HL-60/S4 treated with retinoic acid at 250 ng/mL for 4 days and 3 days (cell line): ENCODE results near the gene SYNRG.

Experiments
- in situ Hi-C: fragments of 300-500 bp; cut with MboI; formaldehyde crosslinking; loops from 2 replicates; pipeline ENCODE4 v1.7.0; 2022; ENCODE audit warnings: low sequenced_read_pairs

Gene SYNRG

DNA sequence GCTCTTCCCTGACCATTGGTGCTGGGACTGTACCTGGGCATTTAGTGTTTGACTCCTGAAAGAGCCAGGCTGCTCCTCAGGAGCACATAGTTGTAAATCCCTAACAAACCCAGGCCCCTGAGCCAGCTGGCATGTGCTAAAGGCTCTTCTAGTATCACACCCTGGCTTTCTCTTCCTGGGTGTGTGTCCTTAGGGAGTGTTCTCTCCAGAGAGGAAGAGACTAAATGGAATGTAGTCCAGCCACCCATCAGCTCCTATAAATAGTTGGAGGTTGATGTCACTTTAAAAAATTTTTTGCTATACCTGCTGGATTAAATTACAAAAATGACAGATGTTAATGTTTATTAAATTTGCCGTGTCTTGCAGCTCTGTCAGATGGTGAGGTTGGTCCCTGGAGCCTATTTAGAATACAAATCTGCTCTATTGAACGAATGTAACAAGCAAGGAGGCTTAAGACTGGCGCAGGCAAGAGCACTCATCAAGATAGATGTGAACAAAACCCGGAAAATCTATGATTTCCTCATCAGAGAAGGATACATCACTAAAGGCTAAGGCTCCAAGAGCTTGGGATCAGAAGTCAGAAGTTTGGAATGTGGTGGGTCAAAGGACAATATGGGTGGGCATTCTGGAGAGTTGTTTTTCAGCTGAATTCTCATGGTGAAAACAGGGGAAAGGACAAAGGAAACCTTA lies 132.6 kb downstream of the SYNRG start:
- in situ Hi-C loops: no loop called here

DNA sequence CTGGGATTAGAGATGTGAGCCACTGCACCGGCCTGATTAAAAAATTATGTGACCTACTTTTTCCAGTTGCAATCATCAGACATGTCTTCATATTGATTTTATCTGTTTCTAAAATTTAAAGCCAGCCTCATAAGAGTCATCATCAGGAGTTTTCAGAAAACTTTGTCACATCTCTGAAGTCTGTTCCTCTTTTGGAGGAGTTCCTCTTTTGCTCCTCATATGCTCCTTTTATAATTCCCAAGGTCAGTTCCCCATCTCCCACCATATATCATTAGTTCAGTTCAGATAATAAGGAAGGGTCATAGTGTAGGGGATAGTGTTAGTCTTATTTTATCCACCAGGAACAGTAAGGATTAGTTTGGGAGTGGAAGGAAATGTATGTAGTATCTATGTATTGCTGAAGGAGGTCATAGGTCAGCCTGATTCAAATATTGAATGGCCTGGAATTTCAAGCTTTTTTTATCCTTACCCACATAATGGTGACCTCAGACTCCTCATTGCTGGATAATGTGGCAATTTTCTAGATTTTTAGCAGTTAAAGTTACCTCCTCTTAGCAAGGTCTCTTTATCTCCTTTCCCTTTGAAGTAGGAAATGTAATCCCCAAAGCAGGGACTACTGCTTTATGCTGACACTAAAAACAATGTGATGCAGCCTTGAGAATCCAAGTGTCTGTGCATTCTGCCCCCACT lies 133.3 kb downstream of the SYNRG start:
- in situ Hi-C loops: no loop called here

DNA sequence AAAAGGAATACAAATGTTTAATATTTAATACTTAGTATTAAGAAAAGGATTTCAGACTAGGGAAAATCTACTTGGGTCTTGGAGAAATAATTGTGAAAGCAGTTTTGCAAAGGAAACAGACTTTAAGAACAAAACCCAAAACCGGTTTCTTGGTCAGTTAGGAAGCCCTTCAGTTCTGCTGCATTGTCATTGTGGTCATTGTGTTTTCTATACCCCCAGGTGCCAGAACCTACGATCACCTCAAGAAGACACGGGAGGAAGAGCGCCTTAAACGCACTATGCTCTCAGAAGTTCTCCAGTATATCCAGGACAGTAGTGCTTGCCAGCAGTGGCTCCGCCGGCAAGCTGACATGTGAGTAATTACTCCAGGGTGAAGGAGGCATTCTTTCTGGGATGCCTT lies 139.0 kb downstream of the SYNRG start:
- in situ Hi-C loops: no loop called here

DNA sequence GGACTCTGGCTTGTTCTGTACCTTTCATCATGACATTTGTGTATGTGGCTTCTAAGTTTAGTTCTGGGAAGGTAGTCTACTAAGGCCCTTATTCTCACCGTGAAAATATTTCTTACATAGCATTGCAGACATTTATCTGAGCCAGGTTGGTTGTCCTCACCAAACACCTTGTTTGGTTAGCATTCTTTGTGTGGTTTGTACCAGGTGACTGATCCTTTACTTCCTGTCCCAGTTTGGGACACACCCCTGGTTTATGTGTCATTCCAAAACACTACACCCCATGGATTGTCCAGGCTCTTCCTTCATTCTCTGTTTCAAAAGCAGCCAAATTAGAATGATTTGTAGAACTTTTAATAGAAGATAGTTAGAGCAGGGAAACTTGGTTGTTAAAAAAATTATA lies 142.7 kb downstream of the SYNRG start:
- in situ Hi-C loops: no loop called here

DNA sequence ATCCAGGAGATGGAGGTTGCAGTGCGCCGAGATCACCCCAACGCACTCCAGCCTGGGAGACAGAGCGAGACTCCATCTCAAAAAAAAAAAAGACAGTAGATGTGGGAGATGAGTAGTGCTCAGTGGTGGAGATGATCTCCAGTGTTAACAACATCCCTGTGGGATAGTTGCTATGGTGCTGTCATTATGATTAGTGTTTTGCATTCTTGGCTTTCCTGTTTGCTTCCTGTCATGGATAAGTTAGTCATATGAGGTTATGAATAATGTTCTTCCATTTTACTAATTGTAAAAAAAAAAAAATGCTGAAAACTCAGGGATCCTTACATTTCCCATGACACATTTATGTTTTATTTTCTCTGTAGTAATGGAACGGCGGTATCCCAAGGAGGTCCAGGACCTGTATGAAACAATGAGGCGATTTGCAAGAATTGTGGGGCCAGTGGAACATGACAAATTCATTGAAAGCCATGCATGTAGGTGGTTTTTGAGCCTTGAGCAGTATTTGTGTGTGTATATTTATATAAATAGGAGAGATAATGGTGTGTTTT lies 144.1 kb downstream of the SYNRG start:
- in situ Hi-C loops: no loop called here
